SJSA1 (cell line): ENCODE data around the gene ACOT9. TPM values are rescaled to one million over a fixed set of nuclear protein-coding genes. Genes with fewer than 3 reads are reported as not detected.
"Not testable (repeated sequence)": the region's sequence is repeated elsewhere in the genome, so short reads cannot be mapped to it uniquely, and the experiment has no call there.

Experiments used
- DNase-seq, 2 experiments: peaks; one replicate each; pipeline ENCODE4 v3.0.0-alpha.2; 2015 to 2020; ENCODE audit warnings: low spot score in 2 of 2, low read depth in 1 of 2
- H3K27ac ChIP-seq: fragments of 250-450 bp; sonication (Bioruptor Pico); 2 replicates; pipeline ENCODE4 v1.5.1; 2020; ENCODE audit warnings: mild to moderate bottlenecking, moderate library complexity
- H3K27me3 ChIP-seq: fragments of 250-450 bp; sonication (Bioruptor Pico); replicated peaks from 2 replicates; pipeline ENCODE4 v1.5.1; 2020; ENCODE audit warnings: mild to moderate bottlenecking, moderate library complexity
- H3K36me3 ChIP-seq: fragments of 250-450 bp; sonication (Bioruptor Pico); 2 replicates; pipeline ENCODE4 v1.5.1; 2020; ENCODE audit warnings: mild to moderate bottlenecking
- H3K4me1 ChIP-seq: fragments of 250-450 bp; sonication (Bioruptor Pico); replicated peaks from 2 replicates; pipeline ENCODE4 v1.6.1; 2021; ENCODE audit warnings: mild to moderate bottlenecking
- H3K4me3 ChIP-seq: fragments of 250-450 bp; sonication (Bioruptor Pico); 2 replicates; pipeline ENCODE4 v1.5.1; 2020; ENCODE audit warnings: mild to moderate bottlenecking
- H3K9me3 ChIP-seq: fragments of 250-450 bp; sonication (Bioruptor Pico); replicated peaks from 2 replicates; pipeline ENCODE4 v1.5.1; 2020; ENCODE audit warnings: mild to moderate bottlenecking
- total RNA-seq: library from RNA; depleted of rRNA; stranded (reverse); fragments of >200 nt; shearing (Covaris generic); gene quantifications from 2 replicates; pipeline ENCODE4 v1.2.3, GENCODE V29; 2014; rRNA removed

ACOT9 gene
- total RNA-seq, 1 experiment from 2014 or later: 68.9 TPM

DNA sequence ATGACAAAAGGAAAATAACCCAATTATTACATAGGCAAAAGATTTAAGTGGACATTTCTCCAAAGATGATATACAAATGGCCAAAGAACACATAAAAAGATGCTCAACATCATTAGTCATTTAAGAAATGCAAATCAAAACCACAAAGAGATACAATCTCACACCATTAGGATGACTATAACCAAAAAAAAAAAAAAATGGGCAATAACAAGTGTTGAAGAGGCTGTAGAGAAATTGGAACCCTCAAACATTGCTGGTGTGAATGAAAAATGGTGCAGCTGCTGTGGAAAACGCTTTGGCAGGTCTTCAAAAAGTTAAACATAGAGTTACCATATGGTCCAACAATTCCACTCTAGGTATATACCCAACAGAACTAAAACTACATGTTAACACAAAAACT, 81.4 kb downstream of the ACOT9 start:
- Histone ChIP-seq H3K27me3 (no peaks in the 10 kb centered on the region), H3K9me3 (no peaks in the 10 kb centered on the region), H3K27ac (no peak overlapping the region), H3K36me3 (no peaks in the 10 kb centered on the region), H3K4me3 (no peak overlapping the region), H3K4me1 (no peaks in the 10 kb centered on the region; the same call in 1 of the 2 replicates)
- no peak for DNase-seq

GRCh38 chrX:23660766-23661132, 82.3 kb downstream of the ACOT9 start:
- Histone ChIP-seq H3K4me3 (no peak overlapping the region), H3K36me3 (no peaks in the 10 kb centered on the region), H3K27ac (no peak overlapping the region), H3K9me3 (no peaks in the 10 kb centered on the region), H3K4me1 (no peaks in the 10 kb centered on the region), H3K27me3 (no peaks in the 10 kb centered on the region)
- no peak for DNase-seq

GRCh38 chrX:23660083-23660765, 82.9 kb downstream of the ACOT9 start:
- not testable (repeated sequence) for H3K9me3 ChIP-seq, H3K27ac ChIP-seq, H3K36me3 ChIP-seq, H3K27me3 ChIP-seq, DNase-seq, H3K4me3 ChIP-seq, H3K4me1 ChIP-seq

- Histone ChIP-seq H3K9me3 (no peaks in the 10 kb centered on the region), H3K27me3 (no peaks in the 10 kb centered on the region), H3K4me1 (no peaks in the 10 kb centered on the region), H3K36me3 (no peaks in the 10 kb centered on the region), H3K27ac (no peak overlapping the region), H3K4me3 (no peak overlapping the region)
- no peak for DNase-seq
These were observed 83.7 kb downstream of the ACOT9 start for GRCh38 chrX:23659339-23659738.

DNA sequence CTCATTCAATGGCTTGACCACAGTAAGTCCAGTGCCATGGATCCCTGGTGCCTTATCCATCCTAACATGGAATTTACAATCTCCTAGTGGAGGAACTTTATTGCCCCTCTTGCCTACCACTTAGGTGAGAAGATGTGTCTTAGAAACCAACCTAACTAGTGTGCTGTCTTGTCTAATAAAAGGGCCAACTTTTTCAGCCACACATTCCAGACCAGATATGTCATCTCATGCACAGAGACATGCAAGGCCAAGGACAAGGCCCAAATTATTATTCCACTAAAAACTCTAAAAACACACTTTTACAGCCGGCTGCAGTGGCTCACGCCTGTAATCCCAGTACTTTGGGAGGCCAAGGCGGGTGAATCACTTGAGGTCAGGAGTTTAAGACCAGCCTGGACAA, 86.4 kb downstream of the ACOT9 start:
- H3K36me3 ChIP-seq: no peaks in the 10 kb centered on the region
- H3K27me3 ChIP-seq: no peaks in the 10 kb centered on the region
- H3K27ac ChIP-seq: no peak overlapping the region
- H3K4me1 ChIP-seq: no peaks in the 10 kb centered on the region
- H3K4me3 ChIP-seq: no peak overlapping the region
- H3K9me3 ChIP-seq: no peaks in the 10 kb centered on the region
- no peak for DNase-seq

DNA sequence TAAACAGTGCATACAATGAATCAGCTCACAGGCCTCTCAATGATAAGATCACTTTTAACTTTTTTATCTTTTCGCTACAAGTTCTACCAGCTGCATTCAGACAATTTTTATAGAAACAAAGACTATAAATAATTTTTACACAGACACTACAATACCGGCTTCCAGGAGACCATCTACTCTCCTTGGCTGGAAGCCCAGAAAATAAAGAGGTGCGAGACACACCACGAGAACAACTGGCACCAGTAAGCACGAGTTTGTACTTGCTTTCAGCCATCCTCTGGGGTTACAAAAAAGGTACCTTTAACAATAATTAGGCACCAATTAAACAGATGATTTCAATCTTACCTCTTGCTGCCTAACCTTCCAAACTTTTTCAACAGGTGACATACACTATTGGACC, 87.0 kb downstream of the ACOT9 start:
- H3K36me3 ChIP-seq: no peaks in the 10 kb centered on the region
- H3K4me3 ChIP-seq: no peak overlapping the region
- H3K27ac ChIP-seq: no peak overlapping the region
- DNase-seq: no peak
- H3K4me1 ChIP-seq: no peaks in the 10 kb centered on the region
- no peaks in the 10 kb centered on the region for H3K27me3 ChIP-seq
- H3K9me3 ChIP-seq: no peaks in the 10 kb centered on the region

Other genes starting within 250 kb of the ACOT9 start
- 176 and 357 TPM in 2 replicates for gene PRDX4, start 75.8 kb downstream of the ACOT9 start, total RNA-seq
- 60.2 and 114 TPM in 2 replicates for gene SAT1, start 39.9 kb upstream of the ACOT9 start, total RNA-seq
- gene APOO, start 164.7 kb upstream of the ACOT9 start, total RNA-seq: 28.0 and 39.4 TPM in 2 replicates
- not detected in 2 replicates for gene CXorf58, start 164.7 kb upstream of the ACOT9 start, total RNA-seq